HL-60 (cell line): ENCODE measurements around the gene SMCO4.

Experiments
- POLR2AphosphoS5 ChIP-seq: IDR thresholded peaks from 2 replicates; pipeline ENCODE4 v1.6.1; 2012; ENCODE audit warnings: low read depth
- SPI1 ChIP-seq: IDR thresholded peaks from 2 replicates; pipeline ENCODE4 v1.6.1; 2012; ENCODE audit warnings: low read depth, mild to moderate bottlenecking, borderline replicate concordance

- TF ChIP-seq POLR2AphosphoS5, result no peak
- no peak for TF ChIP-seq SPI1
These were observed 9.7 kb upstream of the SMCO4 start for GRCh38 chr11:93552874-93553273.
